ENCODE measurements around the gene NIT1.
A peak's percentile ranks its signal among the peaks of the same experiment; 100 is the strongest.

NIT1 gene

GRCh38 chr1:161085165-161085564 is 32.7 kb upstream of the NIT1 start:
- DNase-seq (ENCODE audit: low read depth): no peak
- TF ChIP-seq CTCF (IDR thresholded peaks at IDR 0.05; ENCODE audit: low read length, missing control alignments): no peak
- no peak overlapping the region for H3K4me3 ChIP-seq (replicated peaks; ENCODE audit: low read depth, low read length)

GRCh38 chr1:161086457-161086856 is 31.4 kb upstream of the NIT1 start:
- H3K4me3 ChIP-seq (replicated peaks; ENCODE audit: low read depth, low read length): no peak overlapping the region
- DNase-seq (ENCODE audit: low read depth): no peak
- no peak for TF ChIP-seq CTCF (IDR thresholded peaks at IDR 0.05; ENCODE audit: low read length, missing control alignments)

DNA sequence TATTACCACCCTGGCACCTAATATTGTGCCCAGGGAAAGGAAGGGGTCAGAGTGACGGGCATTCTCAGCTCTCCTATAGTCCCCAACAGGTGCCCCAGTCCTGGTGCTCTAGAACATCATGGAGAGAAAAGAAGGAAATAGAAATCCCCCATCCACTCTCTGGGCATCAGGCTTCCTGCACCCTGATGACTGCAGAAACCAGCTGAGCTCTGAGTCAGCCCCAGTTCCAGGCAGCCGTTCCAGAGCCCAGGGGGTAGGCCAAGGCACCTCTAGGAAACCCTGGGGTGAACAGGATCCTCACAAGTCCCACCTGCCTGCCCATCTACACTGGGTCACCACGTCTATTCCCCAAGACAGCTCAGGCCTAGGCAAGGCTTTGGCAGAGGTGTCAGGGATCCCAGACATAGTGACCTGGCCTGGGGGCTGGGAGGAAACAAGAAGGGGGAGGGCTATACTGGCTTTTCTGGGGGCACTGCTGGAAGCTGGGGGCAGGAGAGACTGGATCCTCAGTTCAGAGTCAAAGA is 29.3 kb upstream of the NIT1 start:
- TF ChIP-seq CTCF (IDR thresholded peaks at IDR 0.05; ENCODE audit: low read length, missing control alignments): no peak
- DNase-seq (ENCODE audit: low read depth): peak; percentile 26
- H3K4me3 ChIP-seq (replicated peaks; ENCODE audit: low read depth, low read length): no peak overlapping the region

- TF ChIP-seq CTCF (IDR thresholded peaks at IDR 0.05; ENCODE audit: low read length, missing control alignments): no peak
- DNase-seq (ENCODE audit: low read depth): no peak
- no peak within 1 kb of the TSS for H3K4me3 ChIP-seq (replicated peaks; ENCODE audit: low read depth, low read length)
These were observed 28.5 kb upstream of the NIT1 start, which contains the start of gene NECTIN4 for GRCh38 chr1:161089251-161089924. Gene NECTIN4 (minus strand): TSS chr1:161089558. CDS start chr1:161089296, 262 bp downstream.

DNA sequence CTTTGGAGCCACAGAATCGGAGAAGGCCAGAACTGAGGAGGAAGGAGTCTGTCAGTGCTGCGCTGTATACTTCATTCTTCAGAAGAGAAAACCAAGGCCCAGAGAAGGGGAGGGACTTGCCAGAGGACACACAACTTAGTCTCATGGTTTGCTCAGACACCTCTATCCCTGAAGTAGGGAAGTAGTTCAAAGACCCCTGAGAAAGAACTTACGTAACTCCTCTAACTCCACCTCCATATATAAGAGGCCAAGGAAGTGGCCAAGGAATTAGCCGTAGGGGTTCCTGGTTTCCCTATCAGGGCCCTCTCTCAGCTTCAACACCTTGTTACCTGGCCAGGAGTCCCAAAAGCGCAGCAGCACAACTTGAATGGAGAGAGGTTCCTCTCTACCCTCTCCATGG is 28.0 kb upstream of the NIT1 start:
- TF ChIP-seq CTCF (IDR thresholded peaks at IDR 0.05; ENCODE audit: low read length, missing control alignments): no peak
- DNase-seq (ENCODE audit: low read depth): no peak
- no peak overlapping the region for H3K4me3 ChIP-seq (replicated peaks; ENCODE audit: low read depth, low read length)

GRCh38 chr1:161090617-161091016 is 27.3 kb upstream of the NIT1 start:
- no peak for TF ChIP-seq CTCF (IDR thresholded peaks at IDR 0.05; ENCODE audit: low read length, missing control alignments)
- H3K4me3 ChIP-seq (replicated peaks; ENCODE audit: low read depth, low read length): no peak overlapping the region
- DNase-seq (ENCODE audit: low read depth): no peak

DNA sequence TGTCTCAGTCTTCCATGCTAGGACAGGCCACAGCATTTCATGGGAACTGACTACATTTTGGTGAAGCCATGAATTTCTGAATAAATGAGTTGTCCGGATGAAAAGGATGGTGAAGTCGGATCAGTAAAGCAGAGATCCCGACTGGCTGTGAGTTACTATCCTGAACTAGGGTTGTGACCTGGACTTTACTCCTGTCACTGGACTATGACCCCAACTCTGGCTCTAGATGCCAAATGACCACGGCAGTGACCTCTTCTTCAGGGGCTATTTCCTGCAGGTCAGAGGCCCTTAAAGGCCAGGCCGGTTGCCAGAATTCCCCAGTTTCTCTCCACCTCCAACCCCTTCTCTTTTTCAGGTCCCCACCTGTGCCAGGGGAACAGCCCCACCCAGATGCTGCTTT is 26.8 kb upstream of the NIT1 start:
- no peak for DNase-seq (ENCODE audit: low read depth)
- H3K4me3 ChIP-seq (replicated peaks; ENCODE audit: low read depth, low read length): no peak overlapping the region
- no peak for TF ChIP-seq CTCF (IDR thresholded peaks at IDR 0.05; ENCODE audit: low read length, missing control alignments)
